DOHH2 (cell line): ENCODE measurements around the gene PISD.

Experiments used
- H3F3A ChIP-seq: fragments of 200-600 bp; sonication (generic), shearing (Covaris generic); 2 replicates; pipeline ENCODE4 v1.6.0; 2016; ENCODE audit warnings: antibody characterized with exemption, mild to moderate bottlenecking; ENCODE audit not compliant: control insufficient read depth, insufficient read depth
- H3K27ac ChIP-seq: fragments of 200-600 bp; sonication (generic); 2 replicates; pipeline ENCODE4 v1.5.1; 2014; ENCODE audit warnings: low read depth, mild to moderate bottlenecking, low read length, moderate library complexity
- H3K27me3 ChIP-seq: fragments of 200-600 bp; sonication (generic); 2 replicates; pipeline ENCODE4 v1.6.1; 2014; ENCODE audit warnings: mild to moderate bottlenecking, low read length, mixed read lengths; ENCODE audit not compliant: control insufficient read depth
- H3K36me3 ChIP-seq: fragments of 200-600 bp; sonication (generic); 2 replicates; pipeline ENCODE4 v1.6.1; 2014; ENCODE audit warnings: mild to moderate bottlenecking, low read length, moderate library complexity, mixed read lengths; ENCODE audit not compliant: control insufficient read depth
- H3K4me1 ChIP-seq: fragments of 200-600 bp; sonication (generic); 2 replicates; pipeline ENCODE4 v1.6.1; 2014; ENCODE audit warnings: mild to moderate bottlenecking, low read length, mixed read lengths; ENCODE audit not compliant: control insufficient read depth
- H3K4me2 ChIP-seq: fragments of 200-600 bp; sonication (generic); 2 replicates; pipeline ENCODE4 v1.6.0; 2014; ENCODE audit warnings: mild to moderate bottlenecking, low read length, moderate library complexity
- H3K4me3 ChIP-seq: fragments of 200-600 bp; sonication (generic); 2 replicates; pipeline ENCODE4 v1.5.1; 2014; ENCODE audit warnings: mild to moderate bottlenecking, low read length, mixed read lengths
- H3K79me2 ChIP-seq: fragments of 200-600 bp; sonication (generic); 2 replicates; pipeline ENCODE4 v1.6.1; 2014; ENCODE audit warnings: mild to moderate bottlenecking, low read length, mixed read lengths; ENCODE audit not compliant: control insufficient read depth
- H3K9me2 ChIP-seq: fragments of 200-600 bp; sonication (generic); replicated peaks from 2 replicates; pipeline ENCODE4 v1.6.1; 2014; ENCODE audit warnings: mild to moderate bottlenecking, low read length, mixed read lengths; ENCODE audit not compliant: control insufficient read depth
- H3K9me3 ChIP-seq: fragments of 200-600 bp; sonication (generic); 2 replicates; pipeline ENCODE4 v1.6.1; 2014; ENCODE audit warnings: antibody characterized with exemption, low read length, mixed read lengths; ENCODE audit not compliant: control insufficient read depth, insufficient read depth
- H4K20me1 ChIP-seq: fragments of 200-600 bp; sonication (generic); 2 replicates; pipeline ENCODE4 v1.6.0; 2014; ENCODE audit warnings: low read depth, mild to moderate bottlenecking, antibody characterized with exemption, low read length, moderate library complexity; ENCODE audit not compliant: control insufficient read depth, insufficient read depth
- EZH2phosphoT487 ChIP-seq: fragments of 200-600 bp; sonication (generic); IDR thresholded peaks from 2 replicates; pipeline ENCODE4 v1.6.1; 2017; ENCODE audit warnings: borderline replicate concordance, mild to moderate bottlenecking, antibody characterized with exemption, low read length, moderate library complexity, mixed read lengths
- TF ChIP-seq, protein P1 (sequence below): fragments of 200-600 bp; sonication (generic); IDR thresholded peaks from one replicate; pipeline ENCODE4 v1.5.1; 2014; ENCODE audit warnings: antibody characterized with exemption, mild to moderate bottlenecking, low read depth, low read length; ENCODE audit not compliant: poor library complexity, severe bottlenecking

PISD gene

DNA sequence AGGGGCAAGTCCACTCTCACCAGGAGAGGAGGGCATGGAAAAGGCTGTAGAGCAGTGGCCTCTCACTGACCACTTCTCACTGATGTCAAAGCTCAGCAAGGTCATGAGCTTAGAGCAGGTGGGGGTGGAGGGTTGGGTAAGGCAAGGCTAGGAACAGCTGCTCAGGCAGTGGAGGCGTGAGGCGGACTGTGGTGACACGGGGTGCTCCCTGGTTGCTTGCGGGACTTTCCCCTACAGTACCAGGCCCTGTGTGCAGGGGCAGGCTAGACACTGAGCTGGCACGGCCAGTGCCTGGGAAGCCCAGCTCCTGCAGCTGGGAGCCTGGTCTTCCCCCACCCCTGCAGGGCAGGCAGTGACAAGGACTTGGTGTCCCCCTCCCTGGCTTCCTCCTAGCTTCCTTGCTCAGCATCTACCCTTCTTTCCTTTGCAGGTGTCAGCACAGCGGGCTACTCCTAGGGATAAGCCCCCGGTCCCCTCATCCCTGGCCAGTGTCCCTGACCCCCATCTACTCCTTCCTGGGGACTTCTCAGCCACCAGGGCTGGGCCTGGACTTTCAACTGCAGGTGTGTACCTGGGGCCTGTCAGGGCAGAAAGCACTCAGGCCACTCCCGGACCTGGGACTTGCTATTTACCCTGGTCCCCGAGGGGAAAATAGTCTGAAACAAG is 45.6 kb downstream of the PISD start:
- Histone ChIP-seq H4K20me1 (no peaks in the 10 kb centered on the region; the same call in 1 of the 2 replicates), H3K4me2 (no peak overlapping the region), H3K36me3 (peaks cover 77% of the 10 kb centered on the region), H3K79me2 (no peaks in the 10 kb centered on the region), H3K9me3 (no peaks in the 10 kb centered on the region), H3K4me1 (no peaks in the 10 kb centered on the region), H3K9me2 (no peaks in the 10 kb centered on the region), H3K4me3 (no peak overlapping the region), H3K27me3 (no peaks in the 10 kb centered on the region), H3F3A (peaks cover 10% of the 10 kb centered on the region; the same call in 1 of the 2 replicates), H3K27ac (no peak overlapping the region)
- TF ChIP-seq, protein P1, sequence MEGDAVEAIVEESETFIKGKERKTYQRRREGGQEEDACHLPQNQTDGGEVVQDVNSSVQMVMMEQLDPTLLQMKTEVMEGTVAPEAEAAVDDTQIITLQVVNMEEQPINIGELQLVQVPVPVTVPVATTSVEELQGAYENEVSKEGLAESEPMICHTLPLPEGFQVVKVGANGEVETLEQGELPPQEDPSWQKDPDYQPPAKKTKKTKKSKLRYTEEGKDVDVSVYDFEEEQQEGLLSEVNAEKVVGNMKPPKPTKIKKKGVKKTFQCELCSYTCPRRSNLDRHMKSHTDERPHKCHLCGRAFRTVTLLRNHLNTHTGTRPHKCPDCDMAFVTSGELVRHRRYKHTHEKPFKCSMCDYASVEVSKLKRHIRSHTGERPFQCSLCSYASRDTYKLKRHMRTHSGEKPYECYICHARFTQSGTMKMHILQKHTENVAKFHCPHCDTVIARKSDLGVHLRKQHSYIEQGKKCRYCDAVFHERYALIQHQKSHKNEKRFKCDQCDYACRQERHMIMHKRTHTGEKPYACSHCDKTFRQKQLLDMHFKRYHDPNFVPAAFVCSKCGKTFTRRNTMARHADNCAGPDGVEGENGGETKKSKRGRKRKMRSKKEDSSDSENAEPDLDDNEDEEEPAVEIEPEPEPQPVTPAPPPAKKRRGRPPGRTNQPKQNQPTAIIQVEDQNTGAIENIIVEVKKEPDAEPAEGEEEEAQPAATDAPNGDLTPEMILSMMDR: no peak
- TF ChIP-seq EZH2phosphoT487: no peak

DNA sequence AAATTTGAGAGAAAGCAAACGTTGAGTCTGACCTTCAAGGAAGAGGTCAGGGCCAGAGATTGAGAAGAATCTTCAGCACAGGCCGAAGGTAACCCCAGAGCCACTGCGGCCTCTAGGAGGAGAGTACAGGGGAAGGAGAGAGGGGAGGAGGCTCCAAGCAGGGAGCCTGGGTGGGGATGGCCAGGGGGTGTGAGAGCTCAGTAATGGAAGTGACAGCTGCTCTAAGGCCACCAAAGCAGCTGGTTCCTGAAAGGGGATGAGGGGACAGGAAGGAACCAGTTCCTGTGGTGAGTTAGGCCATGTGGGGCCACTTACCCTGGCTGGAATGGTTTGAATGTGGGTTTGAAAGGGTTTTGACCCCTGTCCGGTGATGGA is 46.1 kb downstream of the PISD start:
- Histone ChIP-seq H3K4me3 (no peak overlapping the region), H3K9me2 (no peaks in the 10 kb centered on the region), H4K20me1 (no peaks in the 10 kb centered on the region; the same call in 1 of the 2 replicates), H3F3A (peaks cover 10% of the 10 kb centered on the region; the same call in 1 of the 2 replicates), H3K79me2 (no peaks in the 10 kb centered on the region), H3K36me3 (peaks cover 77% of the 10 kb centered on the region), H3K27ac (no peak overlapping the region), H3K27me3 (no peaks in the 10 kb centered on the region), H3K4me2 (no peak overlapping the region), H3K9me3 (no peaks in the 10 kb centered on the region), H3K4me1 (no peaks in the 10 kb centered on the region)
- TF ChIP-seq, protein P1: no peak
- no peak for TF ChIP-seq EZH2phosphoT487

DNA sequence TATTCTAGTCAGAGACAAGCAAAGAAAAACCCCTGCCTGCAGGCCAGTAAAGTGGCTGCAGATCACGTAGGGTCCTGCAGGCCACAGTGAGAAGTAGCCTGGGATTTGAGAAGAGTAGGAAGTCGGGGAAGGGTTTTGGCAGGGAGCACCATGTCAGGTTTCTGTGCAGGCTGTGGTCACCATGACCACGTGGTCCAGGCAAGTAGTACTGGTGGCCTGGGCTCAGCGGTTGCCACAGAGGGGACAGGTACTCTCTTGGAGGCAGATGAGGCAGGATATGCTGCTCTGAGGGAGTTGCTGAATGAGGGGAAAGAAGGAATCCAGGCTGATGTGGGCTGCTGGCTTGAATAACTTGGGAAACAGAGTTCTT is 46.5 kb downstream of the PISD start:
- no peaks in the 10 kb centered on the region for H3K27me3 ChIP-seq
- no peak for TF ChIP-seq EZH2phosphoT487
- TF ChIP-seq, protein P1: no peak
- H3K4me1 ChIP-seq: no peaks in the 10 kb centered on the region
- H3F3A ChIP-seq: peaks cover 10% of the 10 kb centered on the region; the same call in 1 of the 2 replicates
- H3K9me3 ChIP-seq: no peaks in the 10 kb centered on the region
- no peak overlapping the region for H3K4me3 ChIP-seq
- H3K79me2 ChIP-seq: no peaks in the 10 kb centered on the region
- peaks cover 77% of the 10 kb centered on the region for H3K36me3 ChIP-seq
- no peaks in the 10 kb centered on the region for H3K9me2 ChIP-seq
- no peaks in the 10 kb centered on the region; the same call in 1 of the 2 replicates for H4K20me1 ChIP-seq
- H3K27ac ChIP-seq: no peak overlapping the region
- no peak overlapping the region for H3K4me2 ChIP-seq
